Measurements from ENCODE around the gene NSUN5.
"Not testable (repeated sequence)": the region's sequence is repeated elsewhere in the genome, so short reads cannot be mapped to it uniquely, and the experiment has no call there.

- TF ChIP-seq ZNF112 (tag by site-specific recombination; IDR thresholded peaks at IDR 0.05); YY1 (tag by site-specific recombination; IDR thresholded peaks at IDR 0.05); ZNF555 (tag by site-specific recombination; conservative IDR thresholded peaks at IDR 0.05); ZNF830 (tag by site-specific recombination; IDR thresholded peaks at IDR 0.05; ENCODE audit: low read depth); ZNF777 (tag by site-specific recombination; IDR thresholded peaks at IDR 0.05; ENCODE audit: borderline replicate concordance); ZSCAN23 (tag by site-specific recombination; IDR thresholded peaks at IDR 0.05); TCF7L2 (IDR thresholded peaks at IDR 0.05; ENCODE audit: borderline replicate concordance, low read depth, low read length); ZNF704 (tag by site-specific recombination; IDR thresholded peaks at IDR 0.05): not testable (repeated sequence)
These were observed 10.1 kb upstream of the NSUN5 start for GRCh38 chr7:73318656-73319204.
